Right lobe of liver (tissue), 6 donors: ENCODE results near the gene GPAT3. TPM values are rescaled to one million over a fixed set of nuclear protein-coding genes. Genes with fewer than 3 reads are reported as not detected.

Experiments
- ATAC-seq, 4 donors: fragments of 200-7000 bp; cut with Tn5 transposase; one replicate each; pipeline ENCODE4 v1.9.1; 2020; ENCODE audit warnings: mild to moderate bottlenecking in 4 of 4, moderate library complexity in 4 of 4
- DNase-seq, 3 donors: peaks; one replicate each; pipeline ENCODE4 v3.0.0-alpha.2; 2020
- H3K27ac ChIP-seq, 3 donors: fragments of 200-600 bp; one replicate each; pipeline ENCODE4 v1.8.0; 2022
- H3K27me3 ChIP-seq, 2 donors: fragments of 200-600 bp; one replicate each; pipeline ENCODE4 v1.8.0; 2022
- H3K36me3 ChIP-seq, 4 donors: fragments of 200-600 bp; sonication (generic) in 1 of 4; one replicate each; pipeline versions ENCODE4 v1.5.1 to v1.8.0; 2017 to 2022; ENCODE audit warnings: control low read depth in 1 of 4
- H3K4me1 ChIP-seq, 4 donors: fragments of 200-600 bp; sonication (generic) in 1 of 4; one replicate each; pipeline versions ENCODE4 v1.5.1 to v1.8.0; 2017 to 2022; ENCODE audit warnings: control low read depth in 1 of 4
- H3K4me3 ChIP-seq, 3 donors: fragments of 200-600 bp; one replicate each; pipeline ENCODE4 v1.8.0; 2022
- H3K9me3 ChIP-seq, 4 donors: fragments of 200-600 bp; sonication (generic) in 1 of 4; one replicate each; pipeline versions ENCODE4 v1.5.1 to v1.8.0; 2017 to 2022; ENCODE audit warnings: control low read depth in 1 of 4
- CTCF ChIP-seq, 4 donors: fragments of 200-600 bp in 3 of 4; fragments of 450-650 bp in 1 of 4; IDR thresholded peaks; one replicate each; pipeline versions ENCODE4 v1.5.1 to v1.8.0; 2016 to 2022; ENCODE audit warnings: antibody characterized with exemption in 4 of 4, mild to moderate bottlenecking in 2 of 4
- POLR2A ChIP-seq: fragments of 450-650 bp; IDR thresholded peaks from one replicate; pipeline ENCODE4 v1.6.1; 2017; ENCODE audit warnings: antibody characterized with exemption, mild to moderate bottlenecking
- WGBS: methylation state at CpG from one replicate; pipeline ENCODE4 v1.1.6; 2018; ENCODE audit warnings: low coverage, low lambda C conversion rate; ENCODE audit not compliant: insufficient coverage; ENCODE audit errors: missing lambda C conversion rate; 5-methylcytosine and 5-hydroxymethylcytosine counted together
- intact Hi-C, 2 donors: fragments of 100-400 bp; cut with DNase I; formaldehyde crosslinking; loops; one replicate each; pipeline versions ENCODE4 v1.11.2 to v1.14.1; 2022
- total RNA-seq, 6 experiments: library from RNA; depleted of rRNA in 2 of 6; stranded (reverse); fragments of >200 nt in 2 of 6; fragmentation: NEBNext Ultra II Directional in 3 of 6; extraction: Animal tissue kit (Norgen Biotek cat#: 25700) in 3 of 6; gene quantifications; one replicate each; pipeline versions ENCODE4 v1.1.0 to v1.2.4, GENCODE V29; 2016 to 2023
- donor health status: DM: no; HTN: yes; CAD: no.
- donor health status: DM: no; HTN: no; CAD: no.
- donor health status: DM: no; HTN: no; CAD: no.
- donor health status: DM: no; HTN: yes; CAD: no.
- donor health status: DM: no; HTN: yes; CAD: no.

Gene GPAT3
- total RNA-seq, 6 experiments from 2014 or later = 5.1 to 9.0 (median 5.7) TPM

GRCh38 chr4:83548151-83548905, 12.4 kb downstream of the GPAT3 start:
- intact Hi-C loops = no loop called here
- TF ChIP-seq CTCF (IDR thresholded peaks at IDR 0.05) = no peak
- no peak for TF ChIP-seq POLR2A

GRCh38 chr4:83552083-83552482, 16.2 kb downstream of the GPAT3 start:
- TF ChIP-seq POLR2A = no peak
- TF ChIP-seq CTCF (IDR thresholded peaks at IDR 0.05) = no peak
- H3K4me3 ChIP-seq = no peak overlapping the region
- intact Hi-C loops = no loop called here
- no peaks in the 10 kb centered on the region for H3K36me3 ChIP-seq
- no peak for ATAC-seq
- DNase-seq = no peak
- H3K27me3 ChIP-seq = no peaks in the 10 kb centered on the region
- no peak overlapping the region for H3K27ac ChIP-seq
- WGBS = 57% methylated on average over 3 of the region's 3 CpGs
- H3K4me1 ChIP-seq = peaks cover 0 to 19% (median 0%) of the 10 kb centered on the region in 4 donors
- no peaks in the 10 kb centered on the region for H3K9me3 ChIP-seq

More at GRCh38 chr4:83548151-83548905, 12.4 kb downstream of the GPAT3 start:
- ATAC-seq (peak; percentile 70 to 90 (median 81)), DNase-seq (peak; percentile 68 to 78 (median 72))
- WGBS = 33% methylated on average over 7 of the region's 7 CpGs
- Histone ChIP-seq H3K36me3 (no peaks in the 10 kb centered on the region), H3K4me3 (no peak overlapping the region), H3K27me3 (no peaks in the 10 kb centered on the region), H3K4me1 (peaks cover 0 to 36% (median 3%) of the 10 kb centered on the region in 4 donors), H3K27ac (peak overlapping the region in 1 of 3 donors; percentile 35), H3K9me3 (no peaks in the 10 kb centered on the region)

GRCh38 chr4:83552924-83553323, 17.0 kb downstream of the GPAT3 start:
- 33% methylated on average over 1 of the region's 2 CpGs for WGBS
- no peaks in the 10 kb centered on the region for H3K36me3 ChIP-seq
- H3K4me3 ChIP-seq = no peak overlapping the region
- TF ChIP-seq POLR2A (peak; percentile 49), CTCF (IDR thresholded peaks at IDR 0.05) (no peak)
- no peaks in the 10 kb centered on the region for H3K27me3 ChIP-seq
- ATAC-seq (peak; percentile 36 to 86 (median 74)), DNase-seq (no peak)
- peaks cover 0 to 19% (median 0%) of the 10 kb centered on the region in 4 donors for H3K4me1 ChIP-seq
- no peaks in the 10 kb centered on the region for H3K9me3 ChIP-seq
- intact Hi-C loops = no loop called here
- no peak overlapping the region for H3K27ac ChIP-seq

GRCh38 chr4:83556006-83556707, 20.2 kb downstream of the GPAT3 start:
- Histone ChIP-seq H3K27ac (no peak overlapping the region), H3K27me3 (no peaks in the 10 kb centered on the region), H3K36me3 (no peaks in the 10 kb centered on the region), H3K4me3 (no peak overlapping the region), H3K9me3 (no peaks in the 10 kb centered on the region), H3K4me1 (peaks cover 0 to 9% (median under 1%) of the 10 kb centered on the region in 4 donors)
- DNase-seq (no peak), ATAC-seq (no peak)
- TF ChIP-seq POLR2A (no peak), CTCF (IDR thresholded peaks at IDR 0.05) (no peak)
- intact Hi-C loops = no loop called here
- 64% methylated on average over 3 of the region's 3 CpGs for WGBS
